ENCODE measurements around the gene RIPOR2.

DNA sequence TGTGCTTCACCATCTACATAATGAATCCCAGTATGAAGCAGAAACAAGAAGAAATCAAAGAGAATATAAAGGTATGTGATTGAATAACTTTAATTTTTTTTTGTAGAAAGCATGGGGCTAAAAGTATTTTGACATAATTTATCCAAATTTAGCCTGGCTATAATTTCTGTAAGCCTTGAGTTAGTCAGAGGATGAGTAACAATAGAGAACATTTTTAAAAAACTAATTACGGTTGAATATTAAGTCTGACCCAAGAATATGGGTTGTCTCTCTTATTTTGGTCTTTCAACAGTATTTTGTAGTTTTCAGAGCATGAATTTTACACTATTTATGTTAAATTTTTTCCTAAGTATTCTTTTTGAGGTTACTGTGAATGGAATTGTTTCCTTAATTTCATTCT is 158.5 kb downstream of the RIPOR2 start:
- TF ChIP-seq, protein P1, sequence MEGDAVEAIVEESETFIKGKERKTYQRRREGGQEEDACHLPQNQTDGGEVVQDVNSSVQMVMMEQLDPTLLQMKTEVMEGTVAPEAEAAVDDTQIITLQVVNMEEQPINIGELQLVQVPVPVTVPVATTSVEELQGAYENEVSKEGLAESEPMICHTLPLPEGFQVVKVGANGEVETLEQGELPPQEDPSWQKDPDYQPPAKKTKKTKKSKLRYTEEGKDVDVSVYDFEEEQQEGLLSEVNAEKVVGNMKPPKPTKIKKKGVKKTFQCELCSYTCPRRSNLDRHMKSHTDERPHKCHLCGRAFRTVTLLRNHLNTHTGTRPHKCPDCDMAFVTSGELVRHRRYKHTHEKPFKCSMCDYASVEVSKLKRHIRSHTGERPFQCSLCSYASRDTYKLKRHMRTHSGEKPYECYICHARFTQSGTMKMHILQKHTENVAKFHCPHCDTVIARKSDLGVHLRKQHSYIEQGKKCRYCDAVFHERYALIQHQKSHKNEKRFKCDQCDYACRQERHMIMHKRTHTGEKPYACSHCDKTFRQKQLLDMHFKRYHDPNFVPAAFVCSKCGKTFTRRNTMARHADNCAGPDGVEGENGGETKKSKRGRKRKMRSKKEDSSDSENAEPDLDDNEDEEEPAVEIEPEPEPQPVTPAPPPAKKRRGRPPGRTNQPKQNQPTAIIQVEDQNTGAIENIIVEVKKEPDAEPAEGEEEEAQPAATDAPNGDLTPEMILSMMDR (conservative IDR thresholded peaks at IDR 0.05; ENCODE audit: low read length) = no peak
- no peak for TF ChIP-seq EZH2phosphoT487 (IDR thresholded peaks at IDR 0.05; ENCODE audit: borderline replicate concordance, low read depth, low read length)

All from OCI-LY7 (cell line).